IPS-18c (cell line): Measurements from ENCODE around the gene OPHN1.
"Not testable (repeated sequence)": the region's sequence is repeated elsewhere in the genome, so short reads cannot be mapped to it uniquely, and the experiment has no call there.

Experiments used
- H3K4me3 ChIP-seq: 2 replicates; pipeline ENCODE4 v1.7.0; 2013; ENCODE audit warnings: low read depth, mild to moderate bottlenecking, low read length, moderate library complexity; ENCODE audit not compliant: insufficient read depth
- H3K9me3 ChIP-seq: one replicate; pipeline ENCODE4 v1.6.1; 2013; ENCODE audit warnings: mild to moderate bottlenecking, low read length, moderate library complexity; ENCODE audit not compliant: control insufficient read depth, insufficient read depth

OPHN1 gene

DNA sequence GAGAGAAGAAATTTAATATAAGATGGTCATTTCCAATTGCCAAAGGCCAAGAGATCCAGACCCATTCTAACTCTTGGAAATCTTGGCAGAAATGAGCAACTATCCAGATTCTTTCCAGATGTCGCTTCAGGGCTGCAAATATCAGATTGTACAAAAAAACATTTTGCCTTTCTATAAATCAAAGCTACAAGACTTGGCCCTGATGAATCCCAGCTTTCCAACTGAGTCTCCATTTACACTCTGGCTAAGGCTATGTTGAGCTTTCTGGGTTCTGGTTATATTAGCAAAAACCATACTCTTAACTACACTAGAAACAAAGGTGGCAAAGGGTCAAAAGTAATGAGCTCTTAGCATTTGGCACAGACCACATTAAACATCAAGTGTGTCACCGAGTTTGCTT, 345.8 kb downstream of the OPHN1 start:
- H3K4me3 ChIP-seq: no peak overlapping the region
- peaks cover 1% of the 10 kb centered on the region for H3K9me3 ChIP-seq

DNA sequence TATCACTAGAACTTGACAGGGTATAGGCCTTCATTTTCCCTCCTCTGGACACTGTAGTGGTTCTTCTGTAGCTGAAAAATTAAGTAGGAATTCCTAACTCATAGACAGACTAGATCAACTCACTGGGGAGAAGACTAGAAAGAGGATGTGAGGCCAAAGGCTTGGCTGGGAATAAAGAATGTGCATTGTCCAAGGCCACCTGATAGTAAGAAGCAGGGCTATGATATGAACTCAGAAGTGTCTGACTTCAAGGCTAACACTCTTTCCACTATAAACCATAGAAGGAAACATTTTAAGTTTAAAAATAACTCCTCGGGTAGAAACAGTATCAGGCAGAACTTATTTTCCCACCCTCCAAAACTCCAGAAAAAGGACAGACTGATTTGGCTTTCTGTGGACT, 346.6 kb downstream of the OPHN1 start:
- H3K9me3 ChIP-seq: peaks cover 2% of the 10 kb centered on the region
- H3K4me3 ChIP-seq: no peak overlapping the region

DNA sequence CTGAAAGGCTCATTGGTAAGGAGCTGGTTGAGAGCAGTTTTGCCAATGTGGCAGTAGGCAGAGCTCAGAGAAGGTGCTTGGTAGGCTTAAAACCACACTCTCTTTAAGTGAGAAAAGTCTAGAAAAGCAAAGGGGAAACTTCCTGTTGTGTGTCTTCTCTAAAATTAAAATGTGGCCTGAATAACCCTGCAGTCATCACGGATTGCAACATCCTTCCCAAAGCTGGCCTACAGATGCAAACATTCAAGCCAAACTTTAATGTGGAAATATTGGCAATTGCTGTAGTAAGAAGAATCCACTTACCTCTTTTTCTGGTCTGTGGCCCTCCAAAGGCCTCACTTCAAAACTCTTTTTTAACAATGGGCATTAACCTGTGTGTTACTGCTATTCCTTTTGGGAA, 348.5 kb downstream of the OPHN1 start:
- H3K4me3 ChIP-seq: no peak overlapping the region
- H3K9me3 ChIP-seq: peaks cover 2% of the 10 kb centered on the region

DNA sequence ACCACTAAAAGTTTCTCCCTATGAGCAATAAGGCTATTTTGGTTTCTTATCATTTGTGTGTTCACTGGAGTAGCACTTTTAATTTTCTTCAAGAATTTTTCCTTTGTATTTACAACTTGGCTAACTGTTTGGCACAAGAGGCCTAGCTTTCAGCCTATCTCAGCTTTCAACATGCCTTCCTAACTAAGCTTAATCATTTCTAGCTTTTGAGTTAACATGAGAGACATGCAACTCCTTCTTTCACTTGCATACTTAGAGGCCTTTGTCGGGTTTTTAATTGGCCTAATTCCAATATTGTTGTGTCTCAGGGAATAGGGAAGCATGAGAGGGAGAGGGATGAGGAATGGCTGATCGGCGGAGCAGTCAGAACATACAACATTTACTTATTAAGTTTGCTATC, 349.8 kb downstream of the OPHN1 start:
- Histone ChIP-seq H3K9me3 (peaks cover 2% of the 10 kb centered on the region), H3K4me3 (no peak overlapping the region)

DNA sequence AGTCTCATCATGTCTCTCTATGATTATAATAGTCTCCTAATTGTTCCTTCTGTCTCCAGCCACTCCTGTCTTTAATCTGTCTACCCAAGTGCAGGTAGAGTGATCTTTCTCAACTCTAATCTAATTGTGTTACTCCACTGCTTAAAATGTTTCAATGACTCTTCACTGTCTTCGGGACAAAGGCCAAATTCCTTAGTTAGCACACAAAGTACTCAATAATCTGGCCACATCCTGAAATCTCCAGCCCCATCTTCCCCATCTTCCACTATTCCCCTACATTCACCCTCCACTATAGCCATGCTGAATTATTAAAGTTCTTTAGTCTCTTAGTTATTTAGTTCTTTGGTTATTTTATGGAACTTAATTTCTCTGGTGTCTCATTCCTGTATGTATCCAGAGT, 353.3 kb downstream of the OPHN1 start:
- no peak overlapping the region for H3K4me3 ChIP-seq
- peaks cover 2% of the 10 kb centered on the region for H3K9me3 ChIP-seq

DNA sequence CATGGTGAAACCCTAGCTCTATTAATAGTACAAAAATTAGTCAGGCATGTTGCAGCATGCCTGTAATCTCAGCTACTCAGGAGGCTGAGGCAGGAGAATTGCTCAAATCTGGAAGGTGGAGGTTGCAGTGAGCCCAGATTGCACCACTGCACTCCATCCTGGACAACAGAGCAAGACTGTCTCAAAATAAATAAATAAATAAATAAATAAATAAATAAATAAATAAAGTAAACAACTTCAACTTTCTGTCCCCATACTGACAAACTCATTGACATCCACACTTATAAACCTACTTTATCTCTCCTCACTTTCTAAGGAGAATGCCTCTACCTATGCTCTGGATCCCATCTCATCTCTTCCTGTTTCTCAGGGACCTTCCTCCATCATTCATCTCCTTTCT, 354.5 kb downstream of the OPHN1 start:
- not testable (repeated sequence) for H3K9me3 ChIP-seq, H3K4me3 ChIP-seq

DNA sequence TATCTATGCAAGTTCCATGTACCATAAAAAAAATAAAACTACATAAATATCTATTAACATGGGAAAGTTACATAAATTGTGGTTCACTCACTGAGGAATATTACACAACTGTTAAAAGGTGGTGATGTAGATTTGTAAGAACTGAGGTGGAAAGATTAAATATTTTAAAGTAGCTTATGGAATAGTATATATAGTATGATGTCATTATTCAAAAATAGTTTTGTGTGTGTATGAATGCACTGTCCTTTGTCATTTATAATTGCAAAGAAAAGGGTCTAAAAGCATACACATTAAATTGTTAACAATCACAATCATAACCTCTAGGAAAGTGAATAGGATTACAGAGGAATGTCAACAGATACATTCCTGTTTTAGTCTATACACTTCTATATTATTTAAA, 355.9 kb downstream of the OPHN1 start:
- Histone ChIP-seq H3K9me3 (no peaks in the 10 kb centered on the region), H3K4me3 (no peak overlapping the region)

DNA sequence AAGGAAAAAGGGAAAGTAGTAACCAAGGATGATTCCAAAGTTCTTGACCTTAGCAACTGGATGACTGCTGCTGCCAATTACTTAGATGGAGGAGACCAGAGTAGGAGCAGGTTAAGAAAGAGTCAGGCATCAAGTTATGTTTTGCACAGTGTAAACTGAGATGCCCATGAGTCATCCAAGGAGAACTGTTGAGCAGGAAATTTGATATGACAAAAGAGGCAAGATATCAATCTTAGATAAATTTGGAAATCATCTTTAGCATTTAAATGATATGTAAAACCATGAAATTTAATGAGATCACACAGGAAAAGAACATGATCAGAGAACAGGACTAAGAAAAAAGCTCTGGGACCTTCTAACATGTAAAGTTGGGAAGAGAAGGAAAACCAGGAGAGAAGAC, 361.3 kb downstream of the OPHN1 start:
- Histone ChIP-seq H3K4me3 (no peak overlapping the region), H3K9me3 (peaks cover 5% of the 10 kb centered on the region)

DNA sequence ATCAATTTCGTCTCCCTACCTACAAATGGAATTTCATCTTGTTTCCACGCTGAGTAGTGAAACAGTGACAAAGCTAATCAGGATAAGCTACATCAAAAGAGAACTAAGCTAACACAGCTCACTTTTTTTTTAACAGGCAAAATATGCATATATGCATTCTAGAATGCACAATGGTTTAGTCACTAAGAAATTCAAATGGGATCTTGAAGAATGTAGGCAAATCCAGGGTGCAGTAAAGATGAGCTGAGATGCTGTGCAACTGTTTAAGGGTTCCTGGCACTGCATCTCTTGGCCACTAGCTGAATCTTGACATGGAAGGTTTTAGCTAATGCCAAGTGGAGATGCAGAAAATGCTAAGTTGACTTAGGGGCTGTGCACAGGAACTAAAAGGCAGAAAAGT, 363.2 kb downstream of the OPHN1 start:
- H3K4me3 ChIP-seq, H3K9me3 ChIP-seq: not testable (repeated sequence)

DNA sequence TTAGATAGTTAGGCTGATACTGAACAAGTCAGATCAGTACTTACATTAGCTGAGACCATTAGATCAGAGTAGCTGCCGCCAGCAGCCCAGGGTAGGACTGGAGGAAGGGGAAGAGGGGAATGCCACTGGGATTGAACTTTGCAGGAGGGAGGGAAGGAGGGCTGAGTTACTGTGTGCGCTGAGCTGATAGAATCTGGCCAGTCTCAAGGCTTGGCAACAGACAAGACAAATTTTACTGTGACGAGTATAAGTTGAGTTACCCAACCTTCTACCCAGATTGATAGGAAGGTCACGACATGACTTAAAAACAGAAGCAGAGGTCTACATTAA, 372.1 kb downstream of the OPHN1 start:
- H3K4me3 ChIP-seq: no peak overlapping the region
- peaks cover 1% of the 10 kb centered on the region for H3K9me3 ChIP-seq

DNA sequence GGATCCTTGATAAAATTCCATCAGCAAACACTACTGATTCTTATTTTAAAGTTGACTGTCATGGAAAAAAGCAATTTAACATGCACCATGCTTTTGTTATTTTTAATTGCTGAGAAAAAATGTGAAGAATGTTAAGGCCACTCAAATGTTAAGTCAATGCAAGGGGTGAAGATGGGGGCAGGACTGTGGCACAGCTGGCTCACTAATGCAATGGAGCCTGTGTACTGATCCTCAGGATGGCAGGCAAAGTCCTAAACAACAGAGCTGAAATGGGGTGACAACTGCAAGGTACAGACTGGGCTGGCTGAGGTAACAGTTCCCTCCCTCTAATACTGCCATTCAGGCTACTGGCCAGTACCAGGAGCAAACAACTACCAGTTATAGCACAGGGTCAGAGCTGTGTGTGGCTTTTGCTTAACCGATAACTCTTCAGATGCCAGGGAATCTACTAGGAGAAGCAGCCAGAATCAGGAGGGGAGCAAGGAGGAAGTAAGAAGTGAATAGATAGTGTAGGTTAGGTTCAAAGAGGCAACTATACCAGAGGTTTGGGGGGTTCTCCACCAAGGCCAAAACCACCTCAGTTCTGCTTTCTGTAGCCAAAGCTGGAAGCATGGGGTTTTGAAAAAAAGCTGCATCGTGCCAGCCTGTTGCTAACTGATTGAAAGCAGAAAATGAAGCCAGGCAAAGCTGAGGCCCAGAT, 372.6 kb downstream of the OPHN1 start:
- Histone ChIP-seq H3K4me3 (no peak overlapping the region), H3K9me3 (no peaks in the 10 kb centered on the region)

DNA sequence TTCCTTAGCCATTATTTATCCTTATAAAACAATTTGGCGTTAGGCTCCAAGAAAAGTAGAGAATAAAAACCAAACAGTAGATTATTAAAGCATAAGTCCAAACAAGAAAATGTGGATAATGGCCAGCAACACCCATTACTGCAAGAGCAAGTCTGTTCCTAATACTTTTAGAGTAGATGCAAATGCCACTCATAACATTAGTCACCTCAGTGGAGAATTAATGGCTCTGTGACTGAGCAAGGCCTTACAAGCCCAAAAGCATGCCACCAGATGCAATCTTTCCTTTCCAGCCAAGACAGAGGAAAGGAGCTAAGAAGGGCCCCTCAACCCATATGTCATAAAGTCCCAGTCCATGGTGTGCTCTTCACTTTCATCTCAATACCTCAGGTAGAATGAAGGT, 373.8 kb downstream of the OPHN1 start:
- no peak overlapping the region for H3K4me3 ChIP-seq
- no peaks in the 10 kb centered on the region for H3K9me3 ChIP-seq

DNA sequence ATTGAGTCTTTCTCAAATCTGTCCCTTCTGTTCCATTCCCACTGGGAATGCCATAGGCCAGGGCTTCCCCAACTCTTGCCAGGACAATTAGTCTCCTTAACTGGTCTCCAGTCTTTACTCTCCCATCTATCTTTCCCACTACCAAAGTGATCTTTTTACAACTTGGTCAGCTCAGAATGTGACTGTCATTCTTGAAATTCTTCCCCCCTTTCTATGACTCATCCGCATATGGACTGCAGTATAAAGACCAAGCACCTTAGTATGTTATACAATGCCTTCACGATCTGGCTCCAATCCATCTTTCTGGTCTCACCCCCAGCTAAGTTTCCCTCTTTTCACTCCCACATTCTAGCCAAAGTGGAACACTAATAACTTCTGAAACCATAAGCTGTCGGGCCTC, 383.8 kb downstream of the OPHN1 start:
- Histone ChIP-seq H3K9me3 (peaks cover 10% of the 10 kb centered on the region), H3K4me3 (no peak overlapping the region)

DNA sequence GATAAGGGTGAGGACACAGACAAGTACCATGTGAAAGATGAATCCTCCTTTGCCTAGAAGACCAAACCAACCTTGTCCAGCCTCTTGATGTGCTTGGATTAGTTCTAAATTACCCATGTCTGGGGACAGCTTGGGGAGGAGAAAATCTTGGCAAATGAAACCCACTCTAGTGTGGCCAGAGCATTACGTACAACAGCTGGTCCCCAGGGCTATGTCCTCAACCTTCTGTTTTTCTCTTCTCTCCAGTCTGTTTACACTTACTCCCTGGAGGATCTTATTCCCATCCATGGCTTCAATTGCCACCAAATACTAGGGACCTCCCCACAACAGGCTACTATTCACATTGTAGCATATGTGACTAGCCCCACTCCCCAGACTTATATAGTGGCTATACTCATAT, 384.5 kb downstream of the OPHN1 start:
- peaks cover 12% of the 10 kb centered on the region for H3K9me3 ChIP-seq

DNA sequence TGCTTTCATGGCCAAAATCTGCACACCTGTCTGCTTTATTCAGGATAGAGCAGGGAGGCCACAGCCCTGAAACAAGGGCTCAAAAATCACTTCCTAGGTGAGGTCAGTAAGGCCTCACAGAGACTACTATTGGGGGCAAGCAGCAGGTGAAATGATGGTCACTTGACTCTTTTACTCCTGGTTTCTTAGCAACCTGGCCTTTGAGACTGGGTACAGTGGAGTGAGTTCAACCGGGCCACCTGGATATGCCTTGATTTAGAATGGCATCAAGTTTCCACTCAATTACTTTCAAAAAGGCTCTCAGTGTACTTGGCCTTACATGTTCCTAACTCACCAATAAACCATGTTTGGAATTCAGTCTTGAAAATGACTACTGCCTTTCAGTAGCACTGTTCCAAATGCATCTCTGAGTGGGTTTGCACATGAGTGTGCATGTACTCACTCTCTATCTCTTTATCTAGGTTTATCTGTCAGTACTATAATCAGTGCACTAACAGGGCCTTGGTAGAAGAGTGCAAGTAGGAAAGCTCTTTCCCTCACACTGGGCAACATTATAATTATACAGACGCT, 388.2 kb downstream of the OPHN1 start:
- peaks cover 10% of the 10 kb centered on the region for H3K9me3 ChIP-seq
- no peak overlapping the region for H3K4me3 ChIP-seq

More for the DNA sequence above, 384.5 kb downstream of the OPHN1 start:
- no peak overlapping the region for H3K4me3 ChIP-seq

DNA sequence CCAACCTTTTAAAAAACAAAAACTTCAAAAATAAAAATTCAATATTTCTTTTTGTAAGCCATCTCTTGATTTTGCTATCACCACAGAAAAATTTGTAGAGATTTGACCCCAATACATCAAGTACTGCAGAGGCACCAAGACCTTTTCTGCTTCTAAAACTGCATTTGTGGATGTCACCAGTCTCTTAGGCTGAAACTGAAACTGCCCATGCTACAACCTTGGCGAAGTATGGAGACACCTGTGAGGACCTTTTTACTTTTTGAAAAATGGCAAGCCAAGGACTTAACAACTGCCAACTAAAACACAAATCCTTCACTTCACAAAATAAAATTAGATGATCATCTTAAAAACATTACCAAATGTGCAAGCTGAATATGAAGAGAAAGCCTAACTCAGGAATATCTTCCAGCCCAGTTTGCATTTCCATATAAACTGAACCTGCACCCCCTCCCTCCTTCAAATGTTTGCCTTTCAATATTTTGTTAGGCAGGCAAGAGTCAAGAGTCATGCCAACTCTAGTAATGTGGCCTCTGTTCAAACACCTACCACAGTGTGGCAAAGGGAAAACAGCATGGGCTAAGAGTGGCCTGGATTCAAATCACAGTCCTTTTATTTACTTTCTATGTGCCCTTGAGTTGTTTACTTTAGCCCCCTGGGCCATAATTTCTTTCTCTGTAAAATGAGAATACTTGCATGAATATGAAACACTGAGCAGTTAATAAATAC, 389.4 kb downstream of the OPHN1 start:
- Histone ChIP-seq H3K9me3 (peaks cover 9% of the 10 kb centered on the region), H3K4me3 (no peak overlapping the region)

DNA sequence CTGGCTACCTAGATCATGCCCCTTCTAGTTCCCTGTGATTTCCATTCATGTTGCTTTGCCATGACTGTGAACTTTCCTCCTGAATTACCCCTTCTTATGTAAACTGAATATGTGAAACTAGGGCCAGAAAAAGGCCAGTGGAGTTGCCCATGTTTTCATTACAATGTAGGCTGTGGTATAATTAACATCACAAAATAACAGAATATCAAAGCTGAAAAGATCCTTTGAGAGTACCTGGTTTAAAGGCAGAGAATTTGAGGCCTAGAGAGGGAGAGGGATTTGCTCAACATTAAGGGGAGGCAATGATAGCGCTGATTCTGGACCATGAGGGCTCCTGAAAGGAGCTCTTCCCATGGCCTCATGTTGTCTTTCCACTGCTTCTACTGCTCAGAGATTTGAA, 392.2 kb downstream of the OPHN1 start:
- peaks cover 6% of the 10 kb centered on the region for H3K9me3 ChIP-seq
- H3K4me3 ChIP-seq: no peak overlapping the region
